Uterus (tissue), 4 donors: ENCODE data around the gene YBX1. TPM values are rescaled to one million over a fixed set of nuclear protein-coding genes. Genes with fewer than 3 reads are reported as not detected.

ENCODE experiments used
- DNase-seq, 2 donors: peaks; one replicate each; pipeline ENCODE4 v3.0.0-alpha.2; 2019 to 2020
- H3K27ac ChIP-seq, 2 donors: fragments of 200-600 bp; sonication (generic); 1 replicate in 1 of 2; 2 replicates in 1 of 2; pipeline ENCODE4 v1.5.1; 2016 to 2018
- H3K27me3 ChIP-seq, 2 donors: fragments of 200-600 bp; sonication (generic); one replicate each; pipeline ENCODE4 v1.5.1; 2018 to 2019; ENCODE audit warnings: control low read depth in 1 of 2
- H3K36me3 ChIP-seq, 2 donors: fragments of 200-600 bp; sonication (generic); one replicate each; pipeline ENCODE4 v1.5.1; 2019; ENCODE audit warnings: control low read depth in 1 of 2
- H3K4me1 ChIP-seq, 2 donors: fragments of 200-600 bp; sonication (generic); one replicate each; pipeline ENCODE4 v1.5.1; 2018 to 2019; ENCODE audit warnings: control low read depth in 1 of 2
- H3K4me3 ChIP-seq, 2 donors: fragments of 200-600 bp; sonication (generic); 1 replicate in 1 of 2; 2 replicates in 1 of 2; pipeline ENCODE4 v1.5.1; 2018 to 2019; ENCODE audit warnings: mild to moderate bottlenecking in 1 of 2
- H3K9me3 ChIP-seq, 2 donors: fragments of 200-600 bp; sonication (generic); one replicate each; pipeline ENCODE4 v1.5.1; 2019; ENCODE audit warnings: control low read depth in 1 of 2
- POLR2A ChIP-seq, 2 donors: fragments of 450-650 bp; IDR thresholded peaks; one replicate each; pipeline ENCODE4 v1.6.1; 2016; ENCODE audit warnings: antibody characterized with exemption in 2 of 2, mild to moderate bottlenecking in 1 of 2, moderate library complexity in 1 of 2
- intact Hi-C: fragments of 100-400 bp; cut with DNase I; formaldehyde crosslinking; loops from one replicate; pipeline ENCODE4 v1.15.1; 2023; ENCODE audit warnings: low total_unique reads
- total RNA-seq, 4 donors: library from RNA; depleted of rRNA in 3 of 4; stranded (reverse); fragments of >200 nt in 3 of 4; gene quantifications; one replicate each; pipeline versions ENCODE4 v1.1.0 to v1.2.4, GENCODE V29; 2014 to 2023
- TF ChIP-seq, protein P1 (sequence below), 4 experiments: fragments of 200-600 bp in 2 of 4; fragments of 450-650 bp in 2 of 4; sonication (generic) in 2 of 4; IDR thresholded peaks; one replicate each; pipeline ENCODE4 v1.5.1; 2016 to 2019; ENCODE audit warnings: antibody characterized with exemption in 4 of 4, mild to moderate bottlenecking in 2 of 4, moderate library complexity in 1 of 4
- donor health status: DM: yes; HTN: yes; CAD: no.

Gene YBX1
- total RNA-seq, 4 donors from 2014 or later, result 282 to 387 (median 333) TPM

DNA sequence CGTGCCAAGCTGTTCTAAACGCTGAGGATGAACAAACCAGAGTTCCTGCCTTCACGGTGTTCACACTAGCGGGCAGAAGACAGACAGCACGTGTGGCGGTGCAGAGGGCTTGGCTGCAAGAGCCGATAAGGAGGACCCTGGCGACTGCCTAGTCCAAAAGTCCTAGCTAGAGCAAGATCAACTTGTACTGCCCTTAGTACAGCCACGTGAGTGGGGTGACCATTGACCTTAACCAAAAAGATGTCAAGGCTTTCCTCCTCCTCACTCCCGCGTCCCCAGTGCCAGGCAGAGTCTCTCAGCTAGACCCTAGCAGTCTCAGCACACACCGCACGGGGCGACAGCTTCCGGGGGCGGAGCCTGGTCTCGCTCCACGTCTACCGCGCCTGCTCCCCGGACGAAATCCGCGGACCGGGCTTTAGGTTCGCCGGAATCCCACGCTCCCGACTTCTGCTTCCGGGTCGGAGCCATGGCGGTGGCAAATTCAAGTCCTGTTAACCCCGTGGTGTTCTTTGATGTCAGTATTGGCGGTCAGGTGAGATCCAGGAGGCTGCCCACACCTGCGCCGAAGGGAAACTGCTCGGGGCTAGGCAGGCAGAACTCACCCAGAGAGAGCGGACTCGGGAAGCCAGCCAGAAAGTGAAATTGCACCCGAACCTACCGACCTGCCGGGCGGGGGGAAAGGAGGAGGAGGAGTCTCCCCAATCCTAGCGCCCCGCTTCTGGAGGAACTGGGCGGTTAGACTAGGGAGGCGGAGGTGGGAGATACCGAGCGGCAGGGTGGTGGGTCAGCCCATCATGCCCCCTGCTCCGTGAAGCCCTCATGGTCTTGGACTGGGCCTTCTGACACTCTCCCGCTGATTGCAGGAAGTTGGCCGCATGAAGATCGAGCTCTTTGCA lies 24.0 kb upstream of the YBX1 start, which contains the start of gene PPIH:
Gene PPIH, plus strand, starts transcription at position 443 of the 896 bp plus-strand sequence. Its CDS starts 24 bp downstream, at position 467.
- no peaks in the 10 kb centered on the region for H3K36me3 ChIP-seq
- peak; percentile 90 to 94 for DNase-seq
- H3K4me3 ChIP-seq, result peak within 1 kb of the TSS; percentile 64 to 83
- peak within 1 kb of the TSS; percentile 70 to 76 for H3K27ac ChIP-seq
- peaks cover 0 to 5% of the 10 kb centered on the region in 2 donors for H3K4me1 ChIP-seq
- intact Hi-C loops, result no loop called here
- TF ChIP-seq POLR2A (IDR thresholded peaks at IDR 0.05), result peak in 1 of 2 donors; percentile 50
- TF ChIP-seq, protein P1, sequence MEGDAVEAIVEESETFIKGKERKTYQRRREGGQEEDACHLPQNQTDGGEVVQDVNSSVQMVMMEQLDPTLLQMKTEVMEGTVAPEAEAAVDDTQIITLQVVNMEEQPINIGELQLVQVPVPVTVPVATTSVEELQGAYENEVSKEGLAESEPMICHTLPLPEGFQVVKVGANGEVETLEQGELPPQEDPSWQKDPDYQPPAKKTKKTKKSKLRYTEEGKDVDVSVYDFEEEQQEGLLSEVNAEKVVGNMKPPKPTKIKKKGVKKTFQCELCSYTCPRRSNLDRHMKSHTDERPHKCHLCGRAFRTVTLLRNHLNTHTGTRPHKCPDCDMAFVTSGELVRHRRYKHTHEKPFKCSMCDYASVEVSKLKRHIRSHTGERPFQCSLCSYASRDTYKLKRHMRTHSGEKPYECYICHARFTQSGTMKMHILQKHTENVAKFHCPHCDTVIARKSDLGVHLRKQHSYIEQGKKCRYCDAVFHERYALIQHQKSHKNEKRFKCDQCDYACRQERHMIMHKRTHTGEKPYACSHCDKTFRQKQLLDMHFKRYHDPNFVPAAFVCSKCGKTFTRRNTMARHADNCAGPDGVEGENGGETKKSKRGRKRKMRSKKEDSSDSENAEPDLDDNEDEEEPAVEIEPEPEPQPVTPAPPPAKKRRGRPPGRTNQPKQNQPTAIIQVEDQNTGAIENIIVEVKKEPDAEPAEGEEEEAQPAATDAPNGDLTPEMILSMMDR (IDR thresholded peaks at IDR 0.05), result peak in 3 of 4 experiments; percentile 39 to 75 (median 47)
- H3K27me3 ChIP-seq, result no peaks in the 10 kb centered on the region
- no peaks in the 10 kb centered on the region for H3K9me3 ChIP-seq

DNA sequence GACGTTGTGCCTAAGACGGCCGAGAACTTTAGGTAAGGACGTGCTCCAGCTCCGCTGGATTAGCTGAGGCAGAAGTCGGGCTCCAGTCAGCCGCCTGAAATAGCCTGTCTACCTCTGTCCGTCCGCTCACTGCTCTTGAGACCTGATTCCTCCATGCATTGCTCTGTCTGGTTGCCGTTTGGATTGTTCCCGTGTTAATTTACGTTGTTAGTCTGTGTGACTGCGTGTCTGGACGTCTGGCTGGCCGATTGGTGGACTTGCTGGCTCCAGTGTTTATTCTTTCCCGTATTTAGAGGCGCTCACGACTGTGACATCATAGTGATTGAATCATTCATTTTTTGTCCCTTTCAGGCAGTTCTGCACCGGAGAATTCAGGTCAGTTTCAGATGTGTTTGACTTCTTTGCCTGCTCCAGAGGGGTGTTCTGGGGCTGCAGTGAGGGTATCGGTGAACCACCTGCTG lies 23.3 kb upstream of the YBX1 start:
- no peak for DNase-seq

DNA sequence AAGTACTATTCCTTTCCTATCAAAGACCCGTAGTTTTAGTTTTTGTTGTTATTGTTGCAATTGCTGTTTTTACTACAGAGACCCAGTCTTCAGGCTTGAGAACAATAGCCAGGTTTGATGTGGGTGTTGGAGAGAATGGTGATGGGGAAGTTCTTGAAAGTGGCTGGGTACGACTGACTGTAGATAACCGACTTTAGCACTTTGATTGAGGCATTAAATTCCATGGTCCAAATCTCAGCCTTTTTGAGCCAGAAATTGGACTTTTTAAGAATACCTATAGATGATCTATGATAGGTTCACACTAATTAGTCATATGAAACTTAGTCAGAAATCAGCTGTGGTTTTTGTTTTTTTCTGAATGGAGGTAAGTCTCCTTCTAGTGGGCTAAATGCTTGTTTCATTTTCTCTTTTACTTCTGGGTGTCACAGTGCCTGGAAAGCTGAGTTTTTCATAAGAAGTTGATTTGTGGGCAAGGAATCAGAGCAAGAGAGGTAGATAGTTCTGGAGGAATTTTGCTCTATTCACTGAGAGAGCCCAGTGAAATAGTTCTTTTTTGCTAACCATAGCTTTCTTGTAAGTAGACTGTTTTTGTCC lies 21.2 kb upstream of the YBX1 start:
- H3K36me3 ChIP-seq, result no peaks in the 10 kb centered on the region
- no peak for DNase-seq
- no peak for TF ChIP-seq POLR2A (IDR thresholded peaks at IDR 0.05)
- TF ChIP-seq, protein P1 (IDR thresholded peaks at IDR 0.05), result no peak
- H3K27me3 ChIP-seq, result no peaks in the 10 kb centered on the region
- no peaks in the 10 kb centered on the region for H3K9me3 ChIP-seq
- no peak overlapping the region for H3K27ac ChIP-seq
- intact Hi-C loops, result no loop called here
- peaks cover 0 to 5% of the 10 kb centered on the region in 2 donors for H3K4me1 ChIP-seq
- no peak overlapping the region for H3K4me3 ChIP-seq

More for the DNA sequence above, 23.3 kb upstream of the YBX1 start:
- H3K27ac ChIP-seq, result peak overlapping the region; percentile 30 to 76
- intact Hi-C loops, result no loop called here
- peak overlapping the region; percentile 64 to 83 for H3K4me3 ChIP-seq
- no peaks in the 10 kb centered on the region for H3K36me3 ChIP-seq
- TF ChIP-seq, protein P1 (IDR thresholded peaks at IDR 0.05), result no peak
- no peak for TF ChIP-seq POLR2A (IDR thresholded peaks at IDR 0.05)
- no peaks in the 10 kb centered on the region for H3K9me3 ChIP-seq
- H3K27me3 ChIP-seq, result no peaks in the 10 kb centered on the region
- peaks cover 0 to 5% of the 10 kb centered on the region in 2 donors for H3K4me1 ChIP-seq

DNA sequence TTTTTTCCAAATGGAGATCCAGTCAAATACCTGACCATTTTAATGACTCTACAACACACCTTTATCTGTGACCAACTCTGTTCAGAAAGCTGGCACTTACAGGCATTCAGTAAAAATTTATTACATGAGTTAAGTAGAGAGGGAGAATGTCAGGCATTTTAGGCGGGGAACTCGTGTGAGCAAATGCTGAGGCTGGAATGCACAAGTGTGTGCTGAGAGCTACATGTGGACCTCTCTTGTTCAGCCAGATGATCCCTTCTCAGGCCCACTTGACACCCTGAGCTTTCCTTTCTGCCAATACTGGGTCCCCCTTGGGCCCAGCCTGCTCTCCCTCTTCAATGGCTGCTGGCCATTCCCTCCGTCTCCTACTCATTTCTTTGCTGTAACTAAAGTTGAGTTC lies 12.3 kb upstream of the YBX1 start:
- DNase-seq, result no peak
- intact Hi-C loops, result no loop called here
- Histone ChIP-seq H3K4me3 (no peak overlapping the region), H3K27me3 (no peaks in the 10 kb centered on the region), H3K9me3 (no peaks in the 10 kb centered on the region), H3K4me1 (no peaks in the 10 kb centered on the region), H3K36me3 (no peaks in the 10 kb centered on the region), H3K27ac (no peak overlapping the region)
- TF ChIP-seq, protein P1 (IDR thresholded peaks at IDR 0.05), result no peak
- no peak for TF ChIP-seq POLR2A (IDR thresholded peaks at IDR 0.05)

DNA sequence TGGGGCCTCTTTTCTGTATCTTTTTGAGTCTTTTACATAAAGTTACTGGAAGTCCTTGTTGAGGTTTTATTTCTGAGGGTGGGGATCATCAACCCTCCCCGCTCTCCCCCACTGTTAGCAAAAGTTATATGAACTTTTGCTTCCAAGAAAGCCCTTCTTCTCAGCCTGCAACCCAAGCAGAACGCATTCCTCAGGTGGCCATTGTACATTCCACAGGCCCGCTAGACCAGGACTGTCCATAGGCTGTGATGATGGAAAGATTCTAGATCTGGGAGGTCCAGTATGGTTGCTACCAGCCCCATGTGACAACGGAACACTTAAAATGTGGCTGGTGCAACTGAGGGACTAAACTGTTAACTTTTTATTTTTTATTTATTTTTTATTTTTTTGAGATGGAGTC lies 11.8 kb upstream of the YBX1 start:
- Histone ChIP-seq H3K27ac (no peak overlapping the region), H3K27me3 (no peaks in the 10 kb centered on the region), H3K4me1 (no peaks in the 10 kb centered on the region), H3K4me3 (no peak overlapping the region), H3K36me3 (no peaks in the 10 kb centered on the region), H3K9me3 (no peaks in the 10 kb centered on the region)
- intact Hi-C loops, result no loop called here
- no peak for DNase-seq
- TF ChIP-seq, protein P1 (IDR thresholded peaks at IDR 0.05), result no peak
- TF ChIP-seq POLR2A (IDR thresholded peaks at IDR 0.05), result no peak
